ENCODE data around the gene BEST4. TPM values are rescaled to one million over a fixed set of nuclear protein-coding genes. Genes with fewer than 3 reads are reported as not detected.

BEST4 gene
- total and polyA plus RNA-seq, 2 of the 13 experiments (the other 11 are each of a cell fraction or from before 2014, with no cell fraction given), result 0.77 to 1.4 TPM

DNA sequence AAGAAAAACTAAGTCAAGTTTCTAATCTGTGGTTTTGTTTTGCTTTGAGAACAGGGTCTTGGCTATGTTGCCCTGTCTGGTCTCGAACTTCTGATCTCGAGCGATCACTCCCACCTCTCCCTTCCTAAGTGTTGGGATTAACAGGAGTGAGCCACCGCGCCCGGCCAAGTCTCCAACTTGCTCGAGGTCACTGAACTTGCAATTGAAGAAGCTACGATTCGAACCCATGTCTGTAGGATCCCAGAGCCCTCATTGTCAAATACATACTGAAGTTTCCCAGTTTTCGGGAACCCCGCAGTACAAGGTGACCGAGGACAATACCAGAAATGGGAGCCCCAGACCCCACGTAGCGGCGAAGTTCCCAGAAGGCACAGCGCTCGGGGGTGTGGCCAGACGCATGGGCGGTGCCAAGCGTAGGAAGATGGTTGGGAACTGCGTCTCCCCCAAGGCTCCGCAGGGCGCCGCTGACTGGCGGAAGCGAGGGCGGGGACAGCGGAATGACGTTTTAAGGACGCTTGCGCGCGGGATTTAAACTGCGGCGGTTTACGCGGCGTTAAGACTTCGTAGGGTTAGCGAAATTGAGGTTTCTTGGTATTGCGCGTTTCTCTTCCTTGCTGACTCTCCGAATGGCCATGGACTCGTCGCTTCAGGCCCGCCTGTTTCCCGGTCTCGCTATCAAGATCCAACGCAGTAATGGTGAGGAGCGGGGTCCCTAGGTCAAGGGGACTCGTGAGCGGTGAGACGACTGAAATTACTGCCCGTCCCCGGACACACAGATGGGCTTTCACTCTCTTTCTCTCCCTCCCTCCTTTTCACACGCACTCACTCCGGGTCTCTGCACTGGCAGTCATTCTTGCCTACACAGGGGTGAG, 48.4 kb downstream of the BEST4 start, which contains the start of gene KIF2C (continued):
- TF ChIP-seq, protein P1, sequence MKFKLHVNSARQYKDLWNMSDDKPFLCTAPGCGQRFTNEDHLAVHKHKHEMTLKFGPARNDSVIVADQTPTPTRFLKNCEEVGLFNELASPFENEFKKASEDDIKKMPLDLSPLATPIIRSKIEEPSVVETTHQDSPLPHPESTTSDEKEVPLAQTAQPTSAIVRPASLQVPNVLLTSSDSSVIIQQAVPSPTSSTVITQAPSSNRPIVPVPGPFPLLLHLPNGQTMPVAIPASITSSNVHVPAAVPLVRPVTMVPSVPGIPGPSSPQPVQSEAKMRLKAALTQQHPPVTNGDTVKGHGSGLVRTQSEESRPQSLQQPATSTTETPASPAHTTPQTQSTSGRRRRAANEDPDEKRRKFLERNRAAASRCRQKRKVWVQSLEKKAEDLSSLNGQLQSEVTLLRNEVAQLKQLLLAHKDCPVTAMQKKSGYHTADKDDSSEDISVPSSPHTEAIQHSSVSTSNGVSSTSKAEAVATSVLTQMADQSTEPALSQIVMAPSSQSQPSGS (CRISPR knock-in tag; IDR thresholded peaks at IDR 0.05), result peak; percentile 86; the same call in 1 of the 2 replicates
- TF ChIP-seq MEIS2 (CRISPR knock-in tag; IDR thresholded peaks at IDR 0.05) (peak; percentile 21; the same call in 1 of the 2 replicates), NONO (IDR thresholded peaks at IDR 0.05) (no peak), NONO (CRISPR knock-in tag; conservative IDR thresholded peaks at IDR 0.05) (peak; percentile 32; the same call in 1 of the 2 replicates), ZFX (CRISPR knock-in tag; IDR thresholded peaks at IDR 0.05; ENCODE audit: low read depth) (peak; percentile 39), THRA (CRISPR knock-in tag; IDR thresholded peaks at IDR 0.05; ENCODE audit: borderline replicate concordance) (peak; percentile 42; the same call in 1 of the 2 replicates), ZNF224 (CRISPR knock-in tag; IDR thresholded peaks at IDR 0.05) (peak; percentile 59; the same call in 1 of the 2 replicates), NRL (CRISPR knock-in tag; IDR thresholded peaks at IDR 0.05; ENCODE audit: borderline replicate concordance) (peak; percentile 77; the same call in 1 of the 2 replicates), ZNF136 (CRISPR knock-in tag; IDR thresholded peaks at IDR 0.05; ENCODE audit: low read depth) (0 out of 2 replicates have a peak, but pooled peaks have one; percentile 18), ARNTL (CRISPR knock-in tag; IDR thresholded peaks at IDR 0.05) (no peak; the same call in 1 of the 2 replicates), ZNF781 (CRISPR knock-in tag; IDR thresholded peaks at IDR 0.05; ENCODE audit: borderline replicate concordance, not compliant biosample characterization) (peak; percentile 53), ELF1 (CRISPR knock-in tag; IDR thresholded peaks at IDR 0.05) (peak; percentile 81), ARID2 (CRISPR knock-in tag; IDR thresholded peaks at IDR 0.05; ENCODE audit: borderline replicate concordance) (peak; percentile 85; the same call in 1 of the 2 replicates), ZFP37 (CRISPR knock-in tag; IDR thresholded peaks at IDR 0.05; ENCODE audit: borderline replicate concordance) (0 out of 2 replicates have a peak, but pooled peaks have one; percentile 25), GTF3A (CRISPR knock-in tag; conservative IDR thresholded peaks at IDR 0.05) (0 out of 2 replicates have a peak, but pooled peaks have one; percentile 41), ZBTB7A (CRISPR knock-in tag; IDR thresholded peaks at IDR 0.05) (peak; percentile 64; the same call in 1 of the 2 replicates), DNMT1 (CRISPR knock-in tag; IDR thresholded peaks at IDR 0.05) (no peak), TEAD2 (CRISPR knock-in tag; IDR thresholded peaks at IDR 0.05) (no peak), GATAD2A (CRISPR knock-in tag; IDR thresholded peaks at IDR 0.05) (peak; percentile 28)
- TF ChIP-seq, protein P2, sequence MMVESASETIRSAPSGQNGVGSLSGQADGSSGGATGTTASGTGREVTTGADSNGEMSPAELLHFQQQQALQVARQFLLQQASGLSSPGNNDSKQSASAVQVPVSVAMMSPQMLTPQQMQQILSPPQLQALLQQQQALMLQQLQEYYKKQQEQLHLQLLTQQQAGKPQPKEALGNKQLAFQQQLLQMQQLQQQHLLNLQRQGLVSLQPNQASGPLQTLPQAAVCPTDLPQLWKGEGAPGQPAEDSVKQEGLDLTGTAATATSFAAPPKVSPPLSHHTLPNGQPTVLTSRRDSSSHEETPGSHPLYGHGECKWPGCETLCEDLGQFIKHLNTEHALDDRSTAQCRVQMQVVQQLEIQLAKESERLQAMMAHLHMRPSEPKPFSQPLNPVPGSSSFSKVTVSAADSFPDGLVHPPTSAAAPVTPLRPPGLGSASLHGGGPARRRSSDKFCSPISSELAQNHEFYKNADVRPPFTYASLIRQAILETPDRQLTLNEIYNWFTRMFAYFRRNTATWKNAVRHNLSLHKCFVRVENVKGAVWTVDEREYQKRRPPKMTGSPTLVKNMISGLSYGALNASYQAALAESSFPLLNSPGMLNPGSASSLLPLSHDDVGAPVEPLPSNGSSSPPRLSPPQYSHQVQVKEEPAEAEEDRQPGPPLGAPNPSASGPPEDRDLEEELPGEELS (CRISPR knock-in tag; IDR thresholded peaks at IDR 0.05), result peak; percentile 62
- TF ChIP-seq, protein P3, sequence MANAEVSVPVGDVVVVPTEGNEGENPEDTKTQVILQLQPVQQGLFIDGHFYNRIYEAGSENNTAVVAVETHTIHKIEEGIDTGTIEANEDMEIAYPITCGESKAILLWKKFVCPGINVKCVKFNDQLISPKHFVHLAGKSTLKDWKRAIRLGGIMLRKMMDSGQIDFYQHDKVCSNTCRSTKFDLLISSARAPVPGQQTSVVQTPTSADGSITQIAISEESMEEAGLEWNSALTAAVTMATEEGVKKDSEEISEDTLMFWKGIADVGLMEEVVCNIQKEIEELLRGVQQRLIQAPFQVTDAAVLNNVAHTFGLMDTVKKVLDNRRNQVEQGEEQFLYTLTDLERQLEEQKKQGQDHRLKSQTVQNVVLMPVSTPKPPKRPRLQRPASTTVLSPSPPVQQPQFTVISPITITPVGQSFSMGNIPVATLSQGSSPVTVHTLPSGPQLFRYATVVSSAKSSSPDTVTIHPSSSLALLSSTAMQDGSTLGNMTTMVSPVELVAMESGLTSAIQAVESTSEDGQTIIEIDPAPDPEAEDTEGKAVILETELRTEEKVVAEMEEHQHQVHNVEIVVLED (CRISPR knock-in tag; IDR thresholded peaks at IDR 0.05; ENCODE audit: borderline replicate concordance), result peak; percentile 99
- TF ChIP-seq, protein P4, sequence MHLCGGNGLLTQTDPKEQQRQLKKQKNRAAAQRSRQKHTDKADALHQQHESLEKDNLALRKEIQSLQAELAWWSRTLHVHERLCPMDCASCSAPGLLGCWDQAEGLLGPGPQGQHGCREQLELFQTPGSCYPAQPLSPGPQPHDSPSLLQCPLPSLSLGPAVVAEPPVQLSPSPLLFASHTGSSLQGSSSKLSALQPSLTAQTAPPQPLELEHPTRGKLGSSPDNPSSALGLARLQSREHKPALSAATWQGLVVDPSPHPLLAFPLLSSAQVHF (CRISPR knock-in tag; IDR thresholded peaks at IDR 0.05), result peak; percentile 79

Data from HepG2 (cell line).